Chondrocyte (in vitro differentiated cells): ENCODE data around the gene NR2F6. TPM values are rescaled to one million over a fixed set of nuclear protein-coding genes. Genes with fewer than 3 reads are reported as not detected.
A peak's percentile ranks its signal among the peaks of the same experiment; 100 is the strongest.

Source experiments
- DNase-seq: peaks from one replicate; pipeline ENCODE4 v3.0.0; 2021; ENCODE audit warnings: mixed read lengths, low spot score
- H3K27ac Mint-ChIP-seq: one replicate; pipeline ENCODE4 v1.8.0; 2021; ENCODE audit warnings: mild to moderate bottlenecking, moderate library complexity, mixed read lengths; ENCODE audit not compliant: unreplicated experiment
- H3K27me3 Mint-ChIP-seq: 2 replicates; pipeline ENCODE4 v1.8.0; 2021; ENCODE audit warnings: low read depth, mixed read lengths
- H3K36me3 Mint-ChIP-seq: 2 replicates; pipeline ENCODE4 v1.8.0; 2021; ENCODE audit warnings: low read depth, mixed read lengths
- H3K4me1 Mint-ChIP-seq: 2 replicates; pipeline ENCODE4 v1.8.0; 2021; ENCODE audit warnings: low read depth, mild to moderate bottlenecking, mixed read lengths
- H3K4me3 Mint-ChIP-seq: one replicate; pipeline ENCODE4 v1.8.0; 2021; ENCODE audit warnings: mild to moderate bottlenecking, moderate library complexity, mixed read lengths; ENCODE audit not compliant: unreplicated experiment
- H3K9me3 Mint-ChIP-seq: 2 replicates; pipeline ENCODE4 v1.8.0; 2021; ENCODE audit warnings: low read depth, mixed read lengths
- CTCF ChIP-seq: fragments of 200-600 bp; sonication (generic); IDR thresholded peaks from 2 replicates; pipeline ENCODE4 v1.5.0; 2021; ENCODE audit warnings: antibody characterized with exemption, mild to moderate bottlenecking, moderate library complexity
- long read RNA-seq: library from polyadenylated mRNA; stranded (forward); transcript quantifications from one replicate; pipeline ENCODE4 v2.0.0, GENCODE V29; 2021
- total RNA-seq: library from RNA; stranded (reverse); gene quantifications from 3 replicates; pipeline ENCODE4 v1.2.1, GENCODE V29; 2021

NR2F6 gene
- total RNA-seq: 31.9 to 45.0 TPM (median 43.7 TPM) in 3 replicates
- long read RNA-seq, transcript NR2F6-201 (4 exons, 2,404 nt): major isoform, 147 of 163 reads
- long read RNA-seq, partial matches to known transcripts: 16 of 163 reads
- long read RNA-seq, other reads (novel, unspliced or antisense): 0 of 163 reads

- no peak for DNase-seq
- Mint-ChIP-seq H3K4me3 (peak within 1 kb of the TSS; percentile 90), H3K36me3 (no peaks in the 10 kb centered on the region), H3K27me3 (no peaks in the 10 kb centered on the region), H3K9me3 (no peaks in the 10 kb centered on the region), H3K4me1 (peaks cover 53% of the 10 kb centered on the region), H3K27ac (peak within 1 kb of the TSS; percentile 88)
- no peak for TF ChIP-seq CTCF
Observed at GRCh38 chr19:17245535-17245984, at the start of gene NR2F6. Gene NR2F6 (minus strand): TSS chr19:17245919. CDS start chr19:17245220, 699 bp downstream.

GRCh38 chr19:17294051-17294891 lies 48.6 kb upstream of the NR2F6 start:
- peaks cover 1% of the 10 kb centered on the region for H3K36me3 Mint-ChIP-seq
- no peak for DNase-seq
- no peaks in the 10 kb centered on the region for H3K27me3 Mint-ChIP-seq
- TF ChIP-seq CTCF: no peak
- peaks cover 8% of the 10 kb centered on the region for H3K4me1 Mint-ChIP-seq
- no peaks in the 10 kb centered on the region for H3K9me3 Mint-ChIP-seq
- no peak overlapping the region for H3K4me3 Mint-ChIP-seq
- no peak overlapping the region for H3K27ac Mint-ChIP-seq

GRCh38 chr19:17293605-17294004 lies 47.9 kb upstream of the NR2F6 start:
- Mint-ChIP-seq H3K4me1 (peaks cover 8% of the 10 kb centered on the region), H3K9me3 (no peaks in the 10 kb centered on the region), H3K27ac (no peak overlapping the region), H3K36me3 (peaks cover 1% of the 10 kb centered on the region), H3K27me3 (no peaks in the 10 kb centered on the region), H3K4me3 (no peak overlapping the region)
- no peak for TF ChIP-seq CTCF
- DNase-seq: no peak

- peak; percentile 83 for TF ChIP-seq CTCF
- no peaks in the 10 kb centered on the region for H3K9me3 Mint-ChIP-seq
- H3K36me3 Mint-ChIP-seq: no peaks in the 10 kb centered on the region
- peak overlapping the region; percentile 82 for H3K4me3 Mint-ChIP-seq
- DNase-seq: no peak
- H3K27me3 Mint-ChIP-seq: no peaks in the 10 kb centered on the region
- peak overlapping the region; percentile 85 for H3K27ac Mint-ChIP-seq
- H3K4me1 Mint-ChIP-seq: peaks cover 8% of the 10 kb centered on the region
Observed at GRCh38 chr19:17292301-17293074, 46.8 kb upstream of the NR2F6 start.

GRCh38 chr19:17289489-17289888 lies 43.8 kb upstream of the NR2F6 start:
- no peak for DNase-seq

More at GRCh38 chr19:17289489-17289888, 43.8 kb upstream of the NR2F6 start:
- no peak for TF ChIP-seq CTCF
- Mint-ChIP-seq H3K27ac (no peak overlapping the region), H3K9me3 (no peaks in the 10 kb centered on the region), H3K27me3 (no peaks in the 10 kb centered on the region), H3K36me3 (no peaks in the 10 kb centered on the region), H3K4me3 (peak overlapping the region; percentile 22), H3K4me1 (peaks cover 8% of the 10 kb centered on the region)
